NOMO-1 treated with dmso at 0.1 percent for 144 hours (cell line): ENCODE results near the gene ABLIM2.

Experiments
- DNase-seq: peaks from one replicate; lab custom pipeline; 2025; ENCODE audit not compliant: unreplicated experiment; lab: John Stamatoyannopoulos, UW

ABLIM2 gene

GRCh38 chr4:7990807-7991459, 167.7 kb downstream of the ABLIM2 start:
- DNase-seq: no peak

- no peak for DNase-seq
These were observed 169.0 kb downstream of the ABLIM2 start for GRCh38 chr4:7989654-7990053.

GRCh38 chr4:7988437-7988836, 170.2 kb downstream of the ABLIM2 start:
- no peak for DNase-seq

GRCh38 chr4:7987148-7987989, 171.2 kb downstream of the ABLIM2 start:
- DNase-seq: no peak

- no peak for DNase-seq
These were observed 172.6 kb downstream of the ABLIM2 start for GRCh38 chr4:7985891-7986441.

GRCh38 chr4:7985072-7985471, 173.5 kb downstream of the ABLIM2 start:
- no peak for DNase-seq

- no peak for DNase-seq
These were observed 174.2 kb downstream of the ABLIM2 start for GRCh38 chr4:7984286-7984925.

GRCh38 chr4:7983296-7983695, 175.3 kb downstream of the ABLIM2 start:
- no peak for DNase-seq

- DNase-seq: no peak
These were observed 176.7 kb downstream of the ABLIM2 start for GRCh38 chr4:7981738-7982394.

- DNase-seq: no peak
These were observed 178.6 kb downstream of the ABLIM2 start for GRCh38 chr4:7980036-7980435.

GRCh38 chr4:7979652-7979968, 179.0 kb downstream of the ABLIM2 start:
- no peak for DNase-seq

- no peak for DNase-seq
These were observed 179.5 kb downstream of the ABLIM2 start for GRCh38 chr4:7978907-7979651.

- DNase-seq: no peak
These were observed 180.1 kb downstream of the ABLIM2 start for GRCh38 chr4:7978489-7978888.

- DNase-seq: no peak
These were observed 182.0 kb downstream of the ABLIM2 start for GRCh38 chr4:7976634-7977033.

GRCh38 chr4:7976025-7976424, 182.6 kb downstream of the ABLIM2 start:
- DNase-seq: no peak

GRCh38 chr4:7974425-7974824, 184.2 kb downstream of the ABLIM2 start:
- no peak for DNase-seq

- DNase-seq: no peak
These were observed 185.1 kb downstream of the ABLIM2 start for GRCh38 chr4:7973545-7973981.

GRCh38 chr4:7971881-7972500, 186.6 kb downstream of the ABLIM2 start:
- no peak for DNase-seq

GRCh38 chr4:7971159-7971631, 187.4 kb downstream of the ABLIM2 start:
- DNase-seq: no peak

GRCh38 chr4:7970361-7970946, 188.2 kb downstream of the ABLIM2 start:
- DNase-seq: no peak
